ENCODE measurements around the gene SMIM38.

Gene SMIM38

GRCh38 chr11:69192301-69192721, 36.6 kb downstream of the SMIM38 start:
- TF ChIP-seq CTCF (IDR thresholded peaks at IDR 0.05; ENCODE audit: extremely low read depth, missing control alignments), result no peak
- DNase-seq (ENCODE audit: low spot score), result no peak

- DNase-seq (ENCODE audit: low spot score), result no peak
- TF ChIP-seq CTCF (IDR thresholded peaks at IDR 0.05; ENCODE audit: extremely low read depth, missing control alignments), result no peak
These were observed 37.4 kb downstream of the SMIM38 start for GRCh38 chr11:69193151-69193550.

GRCh38 chr11:69193629-69194028, 37.9 kb downstream of the SMIM38 start:
- TF ChIP-seq CTCF (IDR thresholded peaks at IDR 0.05; ENCODE audit: extremely low read depth, missing control alignments), result no peak
- no peak for DNase-seq (ENCODE audit: low spot score)

- no peak for TF ChIP-seq CTCF (IDR thresholded peaks at IDR 0.05; ENCODE audit: extremely low read depth, missing control alignments)
- DNase-seq (ENCODE audit: low spot score), result no peak
These were observed 38.7 kb downstream of the SMIM38 start for GRCh38 chr11:69194396-69194795.

- TF ChIP-seq CTCF (IDR thresholded peaks at IDR 0.05; ENCODE audit: extremely low read depth, missing control alignments), result no peak
- no peak for DNase-seq (ENCODE audit: low spot score)
These were observed 39.2 kb downstream of the SMIM38 start for GRCh38 chr11:69194956-69195355.

GRCh38 chr11:69195824-69196782, 40.4 kb downstream of the SMIM38 start:
- DNase-seq (ENCODE audit: low spot score), result no peak
- TF ChIP-seq CTCF (IDR thresholded peaks at IDR 0.05; ENCODE audit: extremely low read depth, missing control alignments), result no peak

- DNase-seq (ENCODE audit: low spot score), result no peak
These were observed 41.0 kb downstream of the SMIM38 start for GRCh38 chr11:69196783-69197169.

More at GRCh38 chr11:69196783-69197169, 41.0 kb downstream of the SMIM38 start:
- TF ChIP-seq CTCF (IDR thresholded peaks at IDR 0.05; ENCODE audit: extremely low read depth, missing control alignments), result no peak
